HCT116 (cell line): Measurements from ENCODE around the gene ALDH3A2. TPM values are rescaled to one million over a fixed set of nuclear protein-coding genes. Genes with fewer than 3 reads are reported as not detected.
A peak's percentile ranks its signal among the peaks of the same experiment; 100 is the strongest.

Experiments used
- ATAC-seq: fragments of 200-7000 bp; cut with Tn5 transposase; 2 replicates; pipeline ENCODE4 v1.9.1; 2020; ENCODE audit warnings: mild to moderate bottlenecking, moderate library complexity
- BruUV-seq: library from RNA; stranded (reverse); fragments of 400-500 nt; replicated peaks from 2 replicates; lab custom pipeline; 2021; lab: Mats Ljungman, UMichigan
- CTCF ChIA-PET: fragments of 300-600 bp; sonication (Branson Sonifier 250); formaldehyde crosslinking; loops from one replicate; lab custom pipeline; 2021; ENCODE audit warnings: antibody characterized with exemption; lab: Charles Lee
- POLR2A ChIA-PET: fragments of 300-600, 350-600 bp; sonication (Branson Sonifier 250); formaldehyde crosslinking; loops from one replicate; lab custom pipeline; 2021; ENCODE audit warnings: antibody characterized with exemption; lab: Charles Lee
- RAD21 ChIA-PET, 2 experiments: fragments of 300-600 bp; sonication (Branson Sonifier 250); formaldehyde crosslinking; loops; one replicate each; lab custom pipeline; 2023; ENCODE audit warnings: low total read pairs in 2 of 2; ENCODE audit not compliant: uncharacterized antibody in 2 of 2, unreplicated experiment in 2 of 2, low non-redundant PET in 1 of 2; lab: Charles Lee
- DNase-seq: peaks from one replicate; pipeline ENCODE4 v3.0.0-alpha.2; 2010; ENCODE audit warnings: low read depth, low spot score
- H2AFZ ChIP-seq: fragments of 200-600 bp; shearing (Covaris generic), sonication (generic); 2 replicates; pipeline ENCODE4 v1.6.1; 2017; ENCODE audit warnings: low read depth, mixed run types, mixed read lengths, antibody characterized with exemption, low read length; ENCODE audit not compliant: poor library complexity, severe bottlenecking
- H3K27ac ChIP-seq: 2 replicates; pipeline ENCODE4 v1.5.1; 2012; ENCODE audit warnings: low read depth, low read length
- H3K27me3 ChIP-seq: fragments of 200-600 bp; sonication (generic); 2 replicates; pipeline ENCODE4 v1.6.1; 2016; ENCODE audit warnings: mixed run types, low read length, mixed read lengths; ENCODE audit not compliant: insufficient read depth
- H3K36me3 ChIP-seq, 2 experiments: fragments of 200-500 bp in 1 of 2; fragments of 200-600 bp in 1 of 2; sonication (Bioruptor generic) in 1 of 2; sonication (generic) in 1 of 2; 2 replicates each; pipeline versions ENCODE4 v1.5.1 to v1.6.1; 2014 to 2016; ENCODE audit warnings: low read length in 2 of 2, inconsistent platforms in 1 of 2, mixed read lengths in 1 of 2, mixed run types in 1 of 2; ENCODE audit not compliant: insufficient read depth in 2 of 2, control insufficient read depth in 1 of 2
- H3K4me1 ChIP-seq, 2 experiments: fragments of 200-600 bp in 1 of 2; sonication (generic) in 1 of 2; 2 replicates each; pipeline versions ENCODE4 v1.5.1 to v1.6.1; 2012 to 2017; ENCODE audit warnings: low read length in 2 of 2, inconsistent platforms in 1 of 2, mild to moderate bottlenecking in 1 of 2, mixed read lengths in 1 of 2, mixed run types in 1 of 2, moderate library complexity in 1 of 2; ENCODE audit not compliant: insufficient read depth in 2 of 2, control insufficient read depth in 1 of 2
- H3K4me2 ChIP-seq: fragments of 200-600 bp; sonication (generic); 2 replicates; pipeline ENCODE4 v1.6.1; 2017; ENCODE audit warnings: mixed run types, low read length, mixed read lengths
- H3K4me3 ChIP-seq, 2 experiments: fragments of 200-600 bp in 1 of 2; sonication (generic) in 1 of 2; replicated peaks in 1 of 2; 2 replicates each; pipeline ENCODE4 v1.5.1; 2011 to 2016; ENCODE audit warnings: low read length in 2 of 2, control low read depth in 1 of 2, low read depth in 1 of 2, mild to moderate bottlenecking in 1 of 2, mixed read lengths in 1 of 2, mixed run types in 1 of 2
- H3K79me2 ChIP-seq: fragments of 200-600 bp; sonication (generic); 2 replicates; pipeline ENCODE4 v1.6.1; 2017; ENCODE audit warnings: mild to moderate bottlenecking, mixed run types, low read length, moderate library complexity, mixed read lengths; ENCODE audit not compliant: insufficient read depth
- H3K9ac ChIP-seq: fragments of 200-600 bp; sonication (generic); 2 replicates; pipeline ENCODE4 v1.6.1; 2016; ENCODE audit warnings: low read length, mixed read lengths
- H3K9me2 ChIP-seq: fragments of 200-600 bp; sonication (generic), shearing (Covaris generic); 2 replicates; pipeline ENCODE4 v1.6.1; 2017; ENCODE audit warnings: mixed run types, mild to moderate bottlenecking, moderate library complexity; ENCODE audit not compliant: insufficient read depth
- H3K9me3 ChIP-seq, 2 experiments: fragments of 200-500 bp in 1 of 2; fragments of 200-600 bp in 1 of 2; sonication (Bioruptor generic) in 1 of 2; sonication (generic) in 1 of 2; 2 replicates each; pipeline ENCODE4 v1.6.1; 2014 to 2017; ENCODE audit warnings: low read length in 2 of 2, mixed read lengths in 2 of 2, inconsistent platforms in 1 of 2, low read depth in 1 of 2, mild to moderate bottlenecking in 1 of 2, mixed run types in 1 of 2, moderate library complexity in 1 of 2; ENCODE audit not compliant: control insufficient read depth in 1 of 2, insufficient read depth in 1 of 2
- H4K20me1 ChIP-seq: fragments of 200-600 bp; sonication (generic), shearing (Covaris generic); 2 replicates; pipeline ENCODE4 v1.6.1; 2017; ENCODE audit warnings: mixed run types, mild to moderate bottlenecking, moderate library complexity; ENCODE audit not compliant: insufficient read depth
- ATF3 ChIP-seq: IDR thresholded peaks from 2 replicates; pipeline ENCODE4 v1.6.1; 2012
- CEBPB ChIP-seq: IDR thresholded peaks from 2 replicates; pipeline ENCODE4 v1.6.1; 2012; ENCODE audit warnings: low read depth
- ELF1 ChIP-seq: IDR thresholded peaks from 2 replicates; pipeline ENCODE4 v1.6.1; 2012; ENCODE audit warnings: low read depth, borderline replicate concordance
- JUND ChIP-seq: IDR thresholded peaks from 2 replicates; pipeline ENCODE4 v1.6.1; 2012
- POLR2A ChIP-seq: IDR thresholded peaks from 2 replicates; pipeline ENCODE4 v1.7.0; 2011; ENCODE audit warnings: borderline replicate concordance; ENCODE audit not compliant: insufficient read depth, insufficient read length; ENCODE audit errors: extremely low read depth
- POLR2AphosphoS5 ChIP-seq: IDR thresholded peaks from 2 replicates; pipeline ENCODE4 v1.6.1; 2011; ENCODE audit warnings: mild to moderate bottlenecking, low read depth, low read length, moderate library complexity
- RAD21 ChIP-seq: IDR thresholded peaks from 2 replicates; pipeline ENCODE4 v1.6.1; 2012; ENCODE audit warnings: low read depth, mild to moderate bottlenecking
- REST ChIP-seq: IDR thresholded peaks from 2 replicates; pipeline ENCODE4 v1.6.1; 2012; ENCODE audit warnings: low read depth
- SIN3A ChIP-seq: IDR thresholded peaks from 2 replicates; pipeline ENCODE4 v1.6.1; 2012; ENCODE audit warnings: low read depth
- SP1 ChIP-seq: IDR thresholded peaks from 2 replicates; pipeline ENCODE4 v1.6.1; 2012; ENCODE audit warnings: low read depth
- SRF ChIP-seq: IDR thresholded peaks from 2 replicates; pipeline ENCODE4 v1.6.1; 2012; ENCODE audit warnings: low read depth
- ZBTB33 ChIP-seq: IDR thresholded peaks from 2 replicates; pipeline ENCODE4 v1.6.1; 2011; ENCODE audit warnings: mild to moderate bottlenecking, low read length, moderate library complexity; ENCODE audit not compliant: insufficient replicate concordance; ENCODE audit errors: extremely low read depth
- ZFX ChIP-seq: fragments of 450-650 bp; IDR thresholded peaks from 2 replicates; pipeline ENCODE4 v1.6.1; 2017
- intact Hi-C: fragments of 100-400 bp; cut with micrococcal nuclease; formaldehyde crosslinking; loops from 2 replicates; pipeline ENCODE4 v1.10.0; 2022
- total RNA-seq: library from RNA; stranded (reverse); gene quantifications from one replicate; pipeline ENCODE4 v1.2.1, GENCODE V29; 2021; ENCODE audit not compliant: unreplicated experiment

Gene ALDH3A2
- total RNA-seq, 1 experiment from 2014 or later = 86.8 TPM

DNA sequence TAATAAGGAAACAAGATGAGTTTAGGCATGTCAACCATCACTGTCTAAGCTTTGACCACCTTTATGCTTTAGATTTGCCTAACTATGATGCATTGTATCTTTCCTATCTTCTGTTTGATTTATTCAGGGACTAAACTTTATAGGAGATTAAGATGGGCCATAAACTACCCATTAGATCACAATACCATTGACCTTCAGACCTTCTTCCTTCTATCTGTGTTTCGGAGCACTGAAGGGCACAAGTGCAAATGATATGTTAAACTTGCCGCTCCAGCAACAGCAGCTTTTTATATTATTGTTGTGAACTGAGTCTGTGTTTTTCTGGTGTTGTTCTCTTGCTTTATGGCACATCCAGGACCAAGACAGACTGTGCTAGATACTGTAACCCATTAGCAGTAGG lies 16.6 kb upstream of the ALDH3A2 start (continued):
- no peak for TF ChIP-seq RAD21
- no peak for TF ChIP-seq CEBPB
- TF ChIP-seq REST = no peak
- TF ChIP-seq ZFX = no peak
- no peak for TF ChIP-seq POLR2A
- no peak for TF ChIP-seq SRF

GRCh38 chr17:19641687-19642372 lies 6.7 kb upstream of the ALDH3A2 start:
- Histone ChIP-seq H3K36me3 (no peaks in the 10 kb centered on the region), H3K9me3 (no peaks in the 10 kb centered on the region), H3K4me1 (peaks cover 39 to 54% of the 10 kb centered on the region in 2 experiments), H3K4me2 (peak overlapping the region; percentile 34), H3K9me2 (no peaks in the 10 kb centered on the region; the same call in 1 of the 2 replicates), H3K27me3 (no peaks in the 10 kb centered on the region), H3K4me3 (no peak overlapping the region), H4K20me1 (no peaks in the 10 kb centered on the region), H3K27ac (no peak overlapping the region), H3K79me2 (no peaks in the 10 kb centered on the region), H3K9ac (no peak overlapping the region), H2AFZ (no peak overlapping the region)
- ChIA-PET CTCF (interaction anchor here (0.8 kb wide), 1 partner anchor 279 kb away, joined by 3 read pairs; the partner anchor contains the start of gene B9D1), RAD21 (no interaction called here), POLR2A (no interaction called here)
- intact Hi-C loops = no loop called here
- BruUV-seq = no TSS peak
- DNase-seq = no peak
- no peak for ATAC-seq
- TF ChIP-seq RAD21 (no peak), ZBTB33 (no peak), SP1 (no peak), ELF1 (no peak), ATF3 (no peak), CEBPB (no peak), SRF (no peak), POLR2A (no peak), POLR2AphosphoS5 (no peak), ZFX (no peak), SIN3A (no peak), JUND (no peak), REST (no peak)
